ENCODE results near the gene INSIG1.

Gene INSIG1

DNA sequence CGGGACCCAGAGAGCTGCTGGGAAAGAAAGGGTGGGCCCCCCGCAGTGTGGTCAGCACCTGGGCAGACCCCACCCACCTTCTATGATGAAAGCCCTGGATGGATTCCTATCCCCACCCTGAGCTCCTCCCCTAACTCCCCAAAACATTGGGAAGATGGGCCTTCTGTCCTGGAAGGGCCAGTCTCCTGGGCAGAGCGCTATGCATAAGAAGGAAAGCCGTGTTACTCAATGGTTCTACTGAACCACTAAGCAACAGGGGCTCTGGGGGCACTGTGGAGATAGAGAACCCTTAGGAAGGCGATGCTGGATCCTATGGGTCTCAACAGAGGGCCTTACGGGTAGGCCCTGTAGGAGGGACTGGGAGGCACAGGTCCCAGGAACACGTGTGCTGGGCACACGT is 30.7 kb upstream of the INSIG1 start:
- DNase-seq: no peak

- DNase-seq: no peak
These were observed 30.2 kb upstream of the INSIG1 start for GRCh38 chr7:155267436-155267835.

- DNase-seq: no peak
These were observed 29.5 kb upstream of the INSIG1 start for GRCh38 chr7:155268211-155268610.

DNA sequence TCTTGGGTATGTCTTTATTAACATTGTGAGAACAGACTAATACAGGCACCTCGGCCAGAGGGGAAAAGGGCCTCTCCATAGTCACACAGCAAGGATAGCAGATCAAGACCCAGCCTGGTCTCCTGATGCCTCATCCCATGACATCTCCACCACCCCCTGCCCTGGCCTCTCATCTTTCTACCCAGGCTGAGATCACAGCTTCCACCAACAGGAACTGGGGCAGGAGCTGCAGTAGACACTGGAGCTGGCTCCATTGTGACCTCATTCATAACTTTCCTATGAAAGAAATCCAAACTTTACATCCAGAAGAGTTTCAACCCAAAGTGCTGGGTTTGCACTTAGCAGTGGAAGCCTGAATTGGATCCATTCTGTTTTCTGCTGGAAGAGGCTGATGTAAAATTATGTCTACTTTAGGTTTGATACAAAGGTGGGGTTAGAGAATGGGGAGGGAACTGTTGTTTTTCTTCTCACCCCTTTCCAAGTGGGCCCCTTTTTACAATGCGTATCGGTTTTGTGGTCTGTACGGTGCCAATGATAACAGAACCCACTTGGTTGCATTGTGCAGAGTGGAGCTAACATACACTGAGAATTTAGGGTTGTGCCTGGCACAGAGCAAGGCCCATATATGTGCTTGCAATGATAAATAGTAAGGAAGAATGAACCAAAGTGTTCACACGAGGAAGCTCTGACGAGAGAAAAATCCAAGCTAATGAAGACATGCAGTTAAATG is 28.6 kb upstream of the INSIG1 start:
- no peak for DNase-seq

- peak; percentile 15 for DNase-seq
These were observed 27.7 kb upstream of the INSIG1 start for GRCh38 chr7:155269766-155270585.

DNA sequence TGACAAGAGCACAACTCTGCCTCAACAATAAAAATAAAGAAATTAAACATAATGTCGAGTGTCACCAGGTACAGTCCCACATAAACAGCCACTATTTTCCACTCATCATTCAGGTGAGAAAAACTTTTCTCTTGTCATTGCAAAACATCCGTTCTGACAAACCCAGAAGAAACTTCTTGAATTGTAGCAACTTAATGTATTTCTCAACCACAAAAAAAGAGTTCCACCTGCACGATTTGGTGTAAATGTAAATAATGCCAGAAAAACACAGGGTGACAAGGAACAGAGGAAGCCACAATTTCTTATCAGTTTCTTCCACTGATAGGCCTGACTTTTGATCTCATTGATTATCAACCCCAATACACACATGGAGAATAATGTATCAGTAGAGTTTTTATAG is 26.8 kb upstream of the INSIG1 start:
- no peak for DNase-seq

DNA sequence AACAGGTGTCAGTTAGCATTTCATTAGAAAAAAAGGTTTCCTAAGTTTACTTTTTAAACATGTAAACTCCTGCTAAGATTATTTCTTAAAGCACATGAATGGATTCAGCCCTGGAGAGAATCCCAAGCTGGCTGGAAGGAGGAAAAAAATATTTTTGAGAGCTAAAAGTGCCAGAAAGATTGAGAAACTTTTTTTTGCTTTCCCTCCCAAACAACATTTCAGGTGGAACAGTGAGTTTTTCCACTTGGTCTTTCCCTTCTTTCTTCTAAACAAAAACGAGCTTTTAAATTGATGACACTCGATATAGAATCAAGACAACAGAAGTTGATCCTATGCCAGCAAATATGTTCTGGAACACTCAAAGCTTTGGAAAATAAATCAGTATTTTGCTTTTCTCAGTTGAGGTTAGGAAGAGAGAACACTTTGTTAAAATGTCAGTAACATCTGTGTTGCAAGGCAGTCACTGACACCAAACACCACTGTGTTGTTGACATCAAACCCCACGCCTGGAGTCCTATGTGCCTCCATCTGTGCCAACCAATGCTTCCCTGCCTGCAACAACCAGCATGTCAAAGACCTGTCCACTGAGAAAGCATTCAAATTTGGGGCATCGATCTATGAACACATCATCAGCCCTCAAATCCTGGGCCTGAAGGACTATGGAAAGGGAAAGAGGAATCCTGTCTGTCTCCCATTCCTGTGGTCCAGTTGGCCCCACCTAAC is 22.9 kb upstream of the INSIG1 start:
- no peak for DNase-seq

GRCh38 chr7:155276042-155276799 is 21.5 kb upstream of the INSIG1 start:
- no peak for DNase-seq

DNA sequence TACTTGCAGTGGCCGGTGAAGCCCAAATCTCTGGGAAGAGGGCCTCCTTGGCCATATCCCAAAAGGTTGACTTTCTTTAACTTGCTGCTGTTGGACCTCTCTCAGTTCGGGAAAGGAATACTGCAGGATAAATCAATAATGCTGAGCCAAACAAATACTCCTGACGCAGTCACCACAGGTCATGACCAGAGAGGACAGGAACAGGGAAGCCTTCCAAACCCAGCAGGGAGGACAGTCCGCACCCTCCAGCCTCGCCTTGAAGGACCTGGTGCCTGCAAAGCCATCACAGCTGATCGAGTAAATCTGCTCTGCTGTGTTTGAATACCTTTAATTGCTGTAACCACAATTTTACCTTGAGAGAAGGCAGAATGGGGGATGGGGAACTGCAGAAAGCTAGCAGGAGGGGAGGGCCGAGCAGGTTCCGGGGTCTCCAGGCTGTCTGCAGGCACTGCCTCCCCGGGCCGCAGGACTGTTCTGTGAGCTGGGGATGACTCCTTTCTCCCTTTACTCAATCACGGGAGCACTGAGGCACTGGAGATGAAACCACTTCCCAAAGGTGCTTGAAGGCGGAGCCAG is 20.8 kb upstream of the INSIG1 start:
- no peak for DNase-seq

- no peak for DNase-seq
These were observed 20.2 kb upstream of the INSIG1 start for GRCh38 chr7:155277385-155277994.

- no peak for DNase-seq
These were observed 18.8 kb upstream of the INSIG1 start for GRCh38 chr7:155278921-155279320.

DNA sequence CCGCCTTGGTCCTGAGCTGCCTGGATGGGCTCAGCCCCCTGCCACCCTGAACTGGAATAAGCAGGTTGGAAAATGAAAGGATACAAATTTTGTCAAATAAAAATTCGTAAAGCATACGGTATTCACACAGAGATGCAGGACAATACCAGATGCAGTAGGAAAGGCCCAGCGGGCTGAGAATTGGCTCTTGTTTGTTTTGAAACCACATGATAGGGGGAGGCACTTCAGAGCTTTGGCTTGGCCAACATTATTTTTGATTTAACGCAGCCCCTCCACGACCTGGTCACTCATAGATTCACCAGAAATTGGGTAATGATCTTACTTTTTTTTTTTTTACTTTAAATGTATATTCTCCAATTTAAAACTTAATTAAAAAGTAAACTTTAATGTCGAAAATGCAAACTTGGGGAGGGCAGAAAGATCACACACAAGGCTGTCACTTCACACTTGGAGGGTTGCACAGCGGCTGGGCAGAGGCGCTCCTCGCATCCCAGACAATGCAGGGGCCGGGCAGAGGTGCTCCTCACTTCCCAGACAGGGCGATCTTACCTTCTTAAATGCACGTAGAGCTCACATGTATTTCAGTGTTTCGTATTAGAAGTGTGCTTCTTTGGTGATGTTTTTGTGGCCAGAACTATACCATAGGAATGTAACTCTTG is 17.8 kb upstream of the INSIG1 start:
- DNase-seq: no peak

DNA sequence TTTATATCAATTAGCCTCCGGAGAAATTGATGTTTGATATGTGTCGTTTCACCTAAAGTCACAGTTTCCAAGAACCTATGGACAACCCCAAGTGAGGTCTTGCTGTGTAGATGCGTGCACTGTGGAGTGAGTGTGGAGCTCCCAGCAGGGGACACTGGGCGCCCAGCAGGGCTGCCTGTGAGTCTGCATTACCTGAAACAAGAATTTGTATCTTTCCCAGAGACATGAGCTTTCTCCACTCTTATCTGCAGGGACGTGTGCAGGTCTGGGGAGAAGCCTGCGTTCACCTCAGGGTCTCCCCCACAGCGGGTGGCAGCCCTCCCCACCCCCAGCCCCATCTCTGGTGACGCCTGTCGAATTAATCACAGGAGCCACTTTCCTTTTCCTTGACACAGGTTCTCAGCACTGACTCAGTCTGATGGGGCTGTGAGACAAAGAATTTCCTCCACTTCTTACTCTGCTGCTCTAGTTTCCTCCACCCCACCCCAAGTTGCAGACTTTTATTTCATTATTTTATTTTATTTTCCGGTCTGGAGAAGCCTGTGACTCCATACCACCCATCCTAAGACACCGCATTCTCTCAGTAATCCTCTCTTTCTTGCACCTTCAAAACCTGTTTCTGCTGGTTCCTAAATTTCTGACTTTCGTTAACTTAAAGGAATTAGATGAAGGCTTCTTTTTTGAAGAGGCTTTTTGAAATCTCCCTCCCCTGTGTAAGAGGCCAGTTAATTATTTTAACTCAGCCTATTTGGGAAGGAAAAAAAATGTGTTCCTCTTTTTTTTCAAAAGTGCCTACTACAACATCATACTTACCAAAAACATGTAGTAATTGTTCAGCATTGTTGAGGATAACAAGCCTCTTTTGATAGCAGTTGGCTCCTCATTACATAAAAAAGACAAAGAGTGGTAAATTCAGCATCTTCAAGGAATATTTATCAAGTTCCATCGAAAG is 17.0 kb upstream of the INSIG1 start:
- no peak for DNase-seq

DNA sequence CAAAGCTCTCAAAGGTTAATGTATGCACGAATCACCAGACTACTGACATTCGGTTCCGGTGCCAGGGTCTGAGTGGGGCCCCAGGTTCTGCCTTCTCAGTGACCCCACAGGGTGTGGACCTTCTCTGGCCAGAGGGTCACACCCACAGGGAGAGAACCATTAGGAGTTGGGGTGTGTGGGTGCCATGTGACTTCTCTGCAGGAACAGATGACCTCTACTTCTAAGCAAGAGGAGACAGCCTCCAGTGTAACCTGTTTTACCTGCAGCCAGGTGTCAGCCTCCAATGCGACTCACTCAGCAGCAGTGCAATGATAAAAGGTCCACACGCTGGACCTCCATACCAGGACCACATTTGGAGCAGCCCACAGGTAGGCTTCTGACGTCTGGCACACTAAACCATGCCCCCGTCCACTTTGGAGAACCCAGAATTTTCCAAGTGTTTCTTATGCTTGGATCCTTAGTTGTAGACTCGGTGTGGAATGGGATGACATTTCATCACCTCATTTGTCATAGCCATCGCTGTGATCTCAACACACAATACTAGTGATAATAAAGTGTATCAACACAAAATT is 16.2 kb upstream of the INSIG1 start:
- DNase-seq: no peak

DNA sequence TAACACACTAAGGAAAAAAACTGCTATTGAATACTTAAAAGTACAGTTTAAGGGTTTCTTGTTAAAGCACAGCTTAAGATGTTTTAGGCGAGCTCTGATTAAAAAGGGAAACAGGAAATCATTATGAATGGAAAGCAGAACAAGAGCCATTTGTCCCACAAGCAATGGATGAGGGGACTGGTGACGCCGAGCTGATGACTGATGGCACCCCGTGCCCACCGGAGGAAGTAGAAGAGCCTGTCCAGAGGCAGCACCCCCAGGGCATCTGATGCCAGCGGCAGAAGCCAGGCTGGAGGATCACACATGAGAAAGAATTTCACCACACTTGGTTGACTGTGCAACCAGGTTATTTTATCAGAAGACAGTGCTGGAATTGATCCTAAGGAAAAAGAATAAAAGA is 15.0 kb upstream of the INSIG1 start:
- no peak for DNase-seq

GRCh38 chr7:155283565-155284194 is 14.0 kb upstream of the INSIG1 start:
- DNase-seq: no peak

- no peak for DNase-seq
These were observed 13.0 kb upstream of the INSIG1 start for GRCh38 chr7:155284496-155285274.

DNA sequence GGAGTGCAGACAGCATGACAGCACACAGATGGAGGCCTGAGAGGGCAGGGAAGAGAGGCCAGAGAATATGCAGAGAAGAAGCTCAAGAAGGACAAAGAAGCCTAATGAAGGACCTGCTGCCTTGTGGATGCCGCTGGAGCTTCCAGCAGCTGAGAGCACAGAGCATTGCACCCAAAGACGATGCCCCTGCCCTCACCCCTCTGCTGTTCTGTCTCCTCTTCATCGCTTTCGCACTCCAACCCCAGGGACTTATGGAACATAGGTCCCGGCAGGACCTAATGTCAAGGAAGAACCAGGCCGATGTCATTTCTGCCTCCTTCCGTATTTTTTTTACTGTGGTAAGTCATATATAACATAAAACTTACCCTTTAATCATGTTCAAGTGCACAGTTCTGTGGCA is 12.3 kb upstream of the INSIG1 start:
- DNase-seq: no peak

DNA sequence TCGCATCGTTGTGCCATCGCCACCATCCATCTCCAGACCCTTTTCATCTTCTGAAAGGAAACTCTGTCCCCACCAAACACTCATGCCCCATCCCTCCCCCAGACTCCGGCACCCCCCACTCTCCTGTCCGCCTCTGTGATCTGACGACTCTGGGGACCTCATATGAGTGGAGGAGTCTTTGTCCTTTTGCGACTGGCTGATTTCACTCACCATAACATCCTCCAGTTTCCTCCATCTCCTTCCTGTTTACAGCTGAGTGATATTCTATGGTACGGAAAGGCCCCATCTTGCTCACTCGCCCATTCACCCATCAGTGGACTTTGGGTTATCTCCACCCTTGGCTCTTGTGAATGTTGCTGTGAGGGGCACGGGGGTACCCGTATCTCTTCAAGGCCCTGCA is 11.8 kb upstream of the INSIG1 start:
- DNase-seq: no peak
